Retinal pigment epithelial cell (primary cell): Measurements from ENCODE around the gene TBC1D22A.

ENCODE experiments used
- DNase-seq: peaks from one replicate; pipeline ENCODE4 v3.0.0-alpha.2; 2010; ENCODE audit warnings: low read depth
- H3K4me3 ChIP-seq: 2 replicates; pipeline ENCODE4 v1.5.1; 2011; ENCODE audit warnings: mild to moderate bottlenecking, low read length, control low read depth, moderate library complexity
- TF ChIP-seq, protein P1 (sequence below): conservative IDR thresholded peaks from 2 replicates; pipeline ENCODE4 v1.5.1; 2011; ENCODE audit warnings: low read depth, low read length, control low read depth, inconsistent platforms

Gene TBC1D22A

DNA sequence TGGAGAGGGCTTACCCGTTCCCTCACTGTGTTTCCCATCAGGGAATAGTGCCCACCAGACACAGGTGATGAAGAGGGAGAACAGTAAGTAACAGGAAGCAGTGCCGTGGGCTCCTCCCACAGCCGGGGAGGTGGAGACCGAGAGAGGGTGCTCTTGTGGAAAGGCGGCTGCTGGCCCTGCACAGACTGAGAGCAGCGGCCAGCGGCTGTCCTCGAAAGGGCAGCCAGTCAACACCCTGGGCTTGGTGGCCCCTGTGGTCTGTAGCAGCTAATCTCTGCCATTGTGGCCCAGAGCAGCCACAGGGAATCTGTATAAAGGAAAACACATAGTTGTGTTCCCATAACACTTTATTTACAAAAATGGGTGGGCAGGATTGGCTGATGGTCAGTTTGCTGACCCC lies 121.9 kb downstream of the TBC1D22A start:
- H3K4me3 ChIP-seq: no peak overlapping the region
- DNase-seq: no peak
- TF ChIP-seq, protein P1, sequence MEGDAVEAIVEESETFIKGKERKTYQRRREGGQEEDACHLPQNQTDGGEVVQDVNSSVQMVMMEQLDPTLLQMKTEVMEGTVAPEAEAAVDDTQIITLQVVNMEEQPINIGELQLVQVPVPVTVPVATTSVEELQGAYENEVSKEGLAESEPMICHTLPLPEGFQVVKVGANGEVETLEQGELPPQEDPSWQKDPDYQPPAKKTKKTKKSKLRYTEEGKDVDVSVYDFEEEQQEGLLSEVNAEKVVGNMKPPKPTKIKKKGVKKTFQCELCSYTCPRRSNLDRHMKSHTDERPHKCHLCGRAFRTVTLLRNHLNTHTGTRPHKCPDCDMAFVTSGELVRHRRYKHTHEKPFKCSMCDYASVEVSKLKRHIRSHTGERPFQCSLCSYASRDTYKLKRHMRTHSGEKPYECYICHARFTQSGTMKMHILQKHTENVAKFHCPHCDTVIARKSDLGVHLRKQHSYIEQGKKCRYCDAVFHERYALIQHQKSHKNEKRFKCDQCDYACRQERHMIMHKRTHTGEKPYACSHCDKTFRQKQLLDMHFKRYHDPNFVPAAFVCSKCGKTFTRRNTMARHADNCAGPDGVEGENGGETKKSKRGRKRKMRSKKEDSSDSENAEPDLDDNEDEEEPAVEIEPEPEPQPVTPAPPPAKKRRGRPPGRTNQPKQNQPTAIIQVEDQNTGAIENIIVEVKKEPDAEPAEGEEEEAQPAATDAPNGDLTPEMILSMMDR: no peak

DNA sequence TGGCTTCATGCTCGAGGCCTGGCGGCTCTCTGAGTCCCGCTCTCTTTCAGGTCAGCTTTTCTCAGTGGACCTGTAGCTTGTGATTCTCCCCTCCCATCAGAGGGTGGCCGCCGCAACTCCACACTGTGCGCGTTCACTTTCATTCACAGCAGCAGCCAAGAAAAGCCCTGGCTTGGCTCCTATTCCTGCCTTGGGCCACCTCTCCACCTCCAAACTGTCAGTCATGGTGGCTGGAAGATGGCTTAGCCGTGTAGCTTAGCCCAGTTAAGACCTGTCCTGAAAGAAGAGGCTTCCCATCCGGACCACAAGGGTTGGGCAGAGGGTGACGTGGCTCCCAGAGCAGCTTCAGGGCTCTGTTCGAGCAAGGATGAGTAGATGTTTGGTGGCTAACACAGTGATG lies 125.5 kb downstream of the TBC1D22A start:
- TF ChIP-seq, protein P1: no peak
- DNase-seq: no peak
- no peak overlapping the region for H3K4me3 ChIP-seq

- no peak overlapping the region for H3K4me3 ChIP-seq
- DNase-seq: no peak
- TF ChIP-seq, protein P1: no peak
These were observed 128.4 kb downstream of the TBC1D22A start for GRCh38 chr22:46890819-46891218.

DNA sequence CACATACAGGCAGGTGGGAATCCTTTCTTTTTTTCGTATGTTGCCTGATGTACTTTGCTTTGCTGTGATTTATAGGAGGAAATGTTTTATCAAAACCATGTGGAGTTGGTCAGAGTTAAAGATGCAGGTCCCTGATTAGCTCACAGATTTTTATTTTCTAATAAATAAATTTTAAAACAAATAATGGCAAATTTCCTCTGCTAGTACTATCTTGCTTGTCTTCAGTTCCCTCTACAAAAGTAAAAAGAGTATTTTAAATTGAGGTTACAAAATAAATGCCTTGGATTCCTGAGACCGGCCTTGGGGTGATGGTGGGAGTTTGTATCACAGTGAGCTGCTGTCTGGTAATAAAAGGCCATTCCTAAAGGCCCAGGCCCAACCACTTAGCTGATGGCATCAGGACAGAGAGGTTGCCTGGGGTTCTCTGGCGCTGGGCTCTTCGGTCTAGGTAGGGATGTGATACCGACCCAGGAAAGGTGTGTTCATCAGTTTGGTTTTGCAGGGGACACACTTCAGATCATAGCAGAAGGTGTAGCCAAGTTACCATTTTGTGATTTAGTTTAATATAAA lies 129.0 kb downstream of the TBC1D22A start:
- no peak for DNase-seq
- TF ChIP-seq, protein P1: no peak
- H3K4me3 ChIP-seq: no peak overlapping the region

- TF ChIP-seq, protein P1: no peak
- no peak overlapping the region for H3K4me3 ChIP-seq
- no peak for DNase-seq
These were observed 130.4 kb downstream of the TBC1D22A start for GRCh38 chr22:46892866-46893265.

- no peak overlapping the region for H3K4me3 ChIP-seq
- no peak for DNase-seq
- TF ChIP-seq, protein P1: no peak
These were observed 131.0 kb downstream of the TBC1D22A start for GRCh38 chr22:46893281-46894020.
